DND-41 (cell line): ENCODE data around the gene MIR17HG.

ENCODE experiments used
- ATAC-seq: fragments of 200-7000 bp; cut with Tn5 transposase; 3 replicates; pipeline ENCODE4 v1.9.1; 2021; ENCODE audit warnings: low read depth; ENCODE audit not compliant: insufficient read depth
- DNase-seq: peaks from one replicate; pipeline ENCODE4 v3.0.0-alpha.2; 2020
- H2AFZ ChIP-seq: 2 replicates; pipeline ENCODE4 v1.6.0; 2012; ENCODE audit warnings: low read depth, low read length
- H3K27ac ChIP-seq: 2 replicates; pipeline ENCODE4 v1.5.1; 2012; ENCODE audit warnings: low read length, inconsistent platforms
- H3K27me3 ChIP-seq: fragments of 200-600 bp; sonication (generic); 2 replicates; pipeline ENCODE4 v1.6.0; 2012; ENCODE audit warnings: low read length, mild to moderate bottlenecking, inconsistent platforms; ENCODE audit not compliant: insufficient read depth, poor library complexity
- H3K36me3 ChIP-seq: 2 replicates; pipeline ENCODE4 v1.5.1; 2012; ENCODE audit warnings: low read length, inconsistent platforms; ENCODE audit not compliant: insufficient read depth
- H3K4me1 ChIP-seq: 2 replicates; pipeline ENCODE4 v1.5.1; 2012; ENCODE audit warnings: mild to moderate bottlenecking, low read length; ENCODE audit not compliant: insufficient read depth
- H3K4me2 ChIP-seq: 2 replicates; pipeline ENCODE4 v1.6.0; 2012; ENCODE audit warnings: mild to moderate bottlenecking, moderate library complexity, low read length, inconsistent platforms; ENCODE audit not compliant: insufficient read depth
- H3K4me3 ChIP-seq, 2 experiments: fragments of 200-600 bp in 1 of 2; shearing (Covaris generic) in 1 of 2; 2 replicates each; pipeline ENCODE4 v1.5.1; 2012 to 2016; ENCODE audit warnings: inconsistent platforms in 2 of 2, low read length in 2 of 2, mild to moderate bottlenecking in 2 of 2, low read depth in 1 of 2, moderate library complexity in 1 of 2
- H3K79me2 ChIP-seq: 2 replicates; pipeline ENCODE4 v1.6.0; 2012; ENCODE audit warnings: low read length, inconsistent platforms; ENCODE audit not compliant: insufficient read depth
- H3K9ac ChIP-seq: 2 replicates; pipeline ENCODE4 v1.6.0; 2012; ENCODE audit warnings: low read depth, mild to moderate bottlenecking, inconsistent platforms, low read length, moderate library complexity
- H3K9me3 ChIP-seq: 2 replicates; pipeline ENCODE4 v1.5.1; 2012; ENCODE audit warnings: low read length, moderate library complexity, mild to moderate bottlenecking, inconsistent platforms; ENCODE audit not compliant: insufficient read depth, severe bottlenecking
- H4K20me1 ChIP-seq: 2 replicates; pipeline ENCODE4 v1.6.0; 2012; ENCODE audit warnings: low read length; ENCODE audit not compliant: insufficient read depth
- CTCF ChIP-seq: IDR thresholded peaks from 2 replicates; pipeline ENCODE4 v1.5.1; 2012; ENCODE audit warnings: borderline replicate concordance, low read length, moderate library complexity, mild to moderate bottlenecking; ENCODE audit not compliant: poor library complexity, severe bottlenecking; ENCODE audit errors: extremely low read depth
- EZH2 ChIP-seq: IDR thresholded peaks from 3 replicates; pipeline ENCODE4 v1.6.1; 2012; ENCODE audit warnings: borderline replicate concordance, low read depth, mild to moderate bottlenecking, moderate library complexity, low read length, inconsistent platforms; ENCODE audit not compliant: severe bottlenecking

MIR17HG gene

GRCh38 chr13:91313103-91313502 lies 34.4 kb upstream of the MIR17HG start:
- Histone ChIP-seq H3K27me3 (no peaks in the 10 kb centered on the region), H3K9ac (no peak overlapping the region), H3K4me1 (peaks cover 32% of the 10 kb centered on the region), H3K4me2 (peak overlapping the region; percentile 19; the same call in 1 of the 2 replicates), H4K20me1 (no peaks in the 10 kb centered on the region), H3K79me2 (no peaks in the 10 kb centered on the region), H3K27ac (no peak overlapping the region), H3K36me3 (no peaks in the 10 kb centered on the region), H3K9me3 (no peaks in the 10 kb centered on the region), H2AFZ (peak overlapping the region; percentile 36), H3K4me3 (no peak overlapping the region; a peak in 1 of 4 replicates)
- TF ChIP-seq EZH2 (no peak), CTCF (peak; percentile 73)
- ATAC-seq: peak; percentile 71
- peak; percentile 20 for DNase-seq

- no peak overlapping the region for H3K9ac ChIP-seq
- no peaks in the 10 kb centered on the region for H3K27me3 ChIP-seq
- no peaks in the 10 kb centered on the region for H4K20me1 ChIP-seq
- H3K9me3 ChIP-seq: no peaks in the 10 kb centered on the region
- peaks cover 30% of the 10 kb centered on the region for H3K4me1 ChIP-seq
- DNase-seq: no peak
- H3K27ac ChIP-seq: no peak overlapping the region
- ATAC-seq: 0 out of 3 replicates have a peak, but pooled peaks have one; percentile 26
- H3K36me3 ChIP-seq: no peaks in the 10 kb centered on the region
- H3K4me2 ChIP-seq: peak overlapping the region; percentile 19; the same call in 1 of the 2 replicates
- TF ChIP-seq EZH2: no peak
- no peak for TF ChIP-seq CTCF
- H2AFZ ChIP-seq: peak overlapping the region; percentile 36; the same call in 1 of the 2 replicates
- no peak overlapping the region; a peak in 1 of 4 replicates for H3K4me3 ChIP-seq
- no peaks in the 10 kb centered on the region for H3K79me2 ChIP-seq
Measured at GRCh38 chr13:91313581-91313980, 33.9 kb upstream of the MIR17HG start.

DNA sequence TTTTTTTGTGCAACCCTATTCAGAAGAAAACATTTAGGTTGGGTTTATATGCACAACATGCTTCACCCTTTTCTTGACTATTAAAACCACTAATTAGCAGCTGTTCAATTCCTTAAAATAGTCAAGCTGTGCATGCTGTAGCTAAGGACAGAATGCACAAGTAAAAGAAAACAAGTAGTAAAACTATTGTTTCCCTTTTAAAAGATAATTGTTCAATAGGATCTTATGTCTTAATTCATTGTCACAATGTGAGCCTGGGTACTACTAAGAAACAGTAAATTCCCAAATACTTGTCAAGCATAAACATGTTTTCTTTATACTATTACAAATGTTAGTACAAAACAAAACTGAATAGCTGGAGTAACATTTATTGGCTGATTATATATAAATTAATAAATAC lies 32.6 kb upstream of the MIR17HG start:
- Histone ChIP-seq H3K4me2 (no peak overlapping the region), H3K79me2 (no peaks in the 10 kb centered on the region), H3K36me3 (no peaks in the 10 kb centered on the region), H3K27ac (no peak overlapping the region), H2AFZ (no peak overlapping the region), H3K4me1 (peaks cover 30% of the 10 kb centered on the region), H3K9me3 (no peaks in the 10 kb centered on the region), H3K27me3 (no peaks in the 10 kb centered on the region), H3K9ac (no peak overlapping the region), H3K4me3 (no peak overlapping the region), H4K20me1 (no peaks in the 10 kb centered on the region)
- ATAC-seq (no peak), DNase-seq (no peak)
- TF ChIP-seq EZH2 (no peak), CTCF (no peak)

GRCh38 chr13:91318886-91319285 lies 28.6 kb upstream of the MIR17HG start:
- no peaks in the 10 kb centered on the region for H3K9me3 ChIP-seq
- H3K27ac ChIP-seq: no peak overlapping the region
- H3K79me2 ChIP-seq: no peaks in the 10 kb centered on the region
- TF ChIP-seq EZH2 (no peak), CTCF (no peak)
- ATAC-seq: no peak
- no peaks in the 10 kb centered on the region for H4K20me1 ChIP-seq
- H3K27me3 ChIP-seq: no peaks in the 10 kb centered on the region
- H2AFZ ChIP-seq: no peak overlapping the region
- no peak overlapping the region for H3K9ac ChIP-seq
- H3K4me1 ChIP-seq: peaks cover 14% of the 10 kb centered on the region
- H3K4me2 ChIP-seq: no peak overlapping the region
- no peak for DNase-seq
- no peak overlapping the region for H3K4me3 ChIP-seq
- no peaks in the 10 kb centered on the region for H3K36me3 ChIP-seq
